ENCODE results near the gene ATP5F1C. TPM values are rescaled to one million over a fixed set of nuclear protein-coding genes. Genes with fewer than 3 reads are reported as not detected.
"Not testable (repeated sequence)": the region's sequence is repeated elsewhere in the genome, so short reads cannot be mapped to it uniquely, and the experiment has no call there.

The ATP5F1C gene
- total RNA-seq, 2 experiments from 2014 or later = 282 to 292 TPM

- no peak for ATAC-seq
- intact Hi-C loops (cut with micrococcal nuclease) = no loop called here
- H3K4me3 Mint-ChIP-seq = no peak overlapping the region
- H3K27me3 Mint-ChIP-seq = no peaks in the 10 kb centered on the region
- no peak for DNase-seq
- TF ChIP-seq CTCF (IDR thresholded peaks at IDR 0.05) = no peak
- no peaks in the 10 kb centered on the region for H3K4me1 Mint-ChIP-seq (ENCODE audit: low read depth)
- H3K27ac Mint-ChIP-seq = no peak overlapping the region
- ChIA-PET CTCF (no interaction called here), POLR2A (no interaction called here)
- H3K36me3 Mint-ChIP-seq (ENCODE audit: low read depth) = peaks cover 35% of the 10 kb centered on the region
- H3K9me3 Mint-ChIP-seq = no peaks in the 10 kb centered on the region
These were observed 20.8 kb upstream of the ATP5F1C start for GRCh38 chr10:7767209-7767608.

- TF ChIP-seq CTCF (IDR thresholded peaks at IDR 0.05) = no peak
- no peak overlapping the region for H3K4me3 Mint-ChIP-seq
- ATAC-seq = no peak
- DNase-seq = no peak
- ChIA-PET POLR2A (no interaction called here), CTCF (no interaction called here)
- no peaks in the 10 kb centered on the region for H3K9me3 Mint-ChIP-seq
- no peak overlapping the region for H3K27ac Mint-ChIP-seq
- intact Hi-C loops (cut with micrococcal nuclease) = no loop called here
- peaks cover 31% of the 10 kb centered on the region for H3K36me3 Mint-ChIP-seq (ENCODE audit: low read depth)
- no peaks in the 10 kb centered on the region for H3K27me3 Mint-ChIP-seq
- H3K4me1 Mint-ChIP-seq (ENCODE audit: low read depth) = no peaks in the 10 kb centered on the region
These were observed 19.6 kb upstream of the ATP5F1C start for GRCh38 chr10:7768417-7768816.

GRCh38 chr10:7773845-7774801, 13.9 kb upstream of the ATP5F1C start:
- DNase-seq = no peak
- TF ChIP-seq CTCF (IDR thresholded peaks at IDR 0.05) = no peak
- POLR2A ChIA-PET = no interaction called here
- Mint-ChIP-seq H3K9me3 (no peaks in the 10 kb centered on the region), H3K27ac (no peak overlapping the region), H3K4me1 (ENCODE audit: low read depth) (no peaks in the 10 kb centered on the region), H3K36me3 (ENCODE audit: low read depth) (peaks cover 36% of the 10 kb centered on the region), H3K27me3 (no peaks in the 10 kb centered on the region), H3K4me3 (no peak overlapping the region)
- intact Hi-C loops (cut with micrococcal nuclease) = no loop called here
- no peak for ATAC-seq
- CTCF ChIA-PET = interaction anchor here (1.0 kb wide), 1 partner anchor 14 kb away, joined by 3 read pairs; the partner anchor contains the start of genes ATP5F1C and KIN

GRCh38 chr10:7776777-7777176, 11.2 kb upstream of the ATP5F1C start:
- ATAC-seq = no peak
- POLR2A ChIA-PET = no interaction called here
- Mint-ChIP-seq H3K27me3 (no peaks in the 10 kb centered on the region), H3K4me3 (no peak overlapping the region), H3K36me3 (ENCODE audit: low read depth) (peaks cover 39% of the 10 kb centered on the region), H3K9me3 (no peaks in the 10 kb centered on the region), H3K27ac (no peak overlapping the region), H3K4me1 (ENCODE audit: low read depth) (no peaks in the 10 kb centered on the region)
- CTCF ChIA-PET = interaction anchor here (0.6 to 2.0 kb wide), 2 partner anchors 251 to 926 kb away, joined by 3 to 5 read pairs; no protein-coding TSS in a partner anchor
- intact Hi-C loops (cut with micrococcal nuclease) = no loop called here
- DNase-seq = no peak
- no peak for TF ChIP-seq CTCF (IDR thresholded peaks at IDR 0.05)

- ATAC-seq; H3K4me3 Mint-ChIP-seq; H3K9me3 Mint-ChIP-seq; CTCF ChIA-PET; H3K27ac Mint-ChIP-seq; DNase-seq; intact Hi-C loops (cut with micrococcal nuclease); H3K27me3 Mint-ChIP-seq; POLR2A ChIA-PET: not testable (repeated sequence)
- peaks cover 18% of the 10 kb centered on the region for H3K4me1 Mint-ChIP-seq (ENCODE audit: low read depth)
- H3K36me3 Mint-ChIP-seq (ENCODE audit: low read depth) = peaks cover 30% of the 10 kb centered on the region
These were observed 5.8 kb upstream of the ATP5F1C start for GRCh38 chr10:7782194-7782593.

Data from activated CD8-positive, alpha-beta T cell treated with anti-CD3 and anti-CD28 coated beads for 36 hours (primary cell).